ENCODE data around the gene MYO9B. TPM values are rescaled to one million over a fixed set of nuclear protein-coding genes. Genes with fewer than 3 reads are reported as not detected.

The MYO9B gene
- total RNA-seq, 1 donor from 2014 or later: 55.9 TPM

DNA sequence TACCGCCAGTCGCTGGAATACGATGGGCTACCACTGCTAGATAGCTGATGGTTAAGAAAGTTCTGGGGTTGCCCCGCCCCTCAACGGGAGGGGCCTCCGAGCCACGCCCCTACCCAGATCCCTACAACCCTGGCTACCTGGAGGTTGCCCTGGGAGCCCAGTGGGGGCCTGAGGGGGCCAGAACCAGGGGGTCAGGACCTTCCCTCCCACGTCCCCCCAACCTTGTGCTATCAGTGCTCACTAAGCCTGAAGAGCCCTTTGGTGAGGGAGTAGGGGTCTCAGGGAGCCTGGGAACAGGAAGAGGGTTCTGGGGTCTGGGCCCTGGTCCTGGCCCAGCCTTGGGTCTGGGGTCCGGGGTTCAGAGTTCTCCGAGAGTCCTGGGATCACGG is 159.3 kb downstream of the MYO9B start:
- TF ChIP-seq, protein P1, sequence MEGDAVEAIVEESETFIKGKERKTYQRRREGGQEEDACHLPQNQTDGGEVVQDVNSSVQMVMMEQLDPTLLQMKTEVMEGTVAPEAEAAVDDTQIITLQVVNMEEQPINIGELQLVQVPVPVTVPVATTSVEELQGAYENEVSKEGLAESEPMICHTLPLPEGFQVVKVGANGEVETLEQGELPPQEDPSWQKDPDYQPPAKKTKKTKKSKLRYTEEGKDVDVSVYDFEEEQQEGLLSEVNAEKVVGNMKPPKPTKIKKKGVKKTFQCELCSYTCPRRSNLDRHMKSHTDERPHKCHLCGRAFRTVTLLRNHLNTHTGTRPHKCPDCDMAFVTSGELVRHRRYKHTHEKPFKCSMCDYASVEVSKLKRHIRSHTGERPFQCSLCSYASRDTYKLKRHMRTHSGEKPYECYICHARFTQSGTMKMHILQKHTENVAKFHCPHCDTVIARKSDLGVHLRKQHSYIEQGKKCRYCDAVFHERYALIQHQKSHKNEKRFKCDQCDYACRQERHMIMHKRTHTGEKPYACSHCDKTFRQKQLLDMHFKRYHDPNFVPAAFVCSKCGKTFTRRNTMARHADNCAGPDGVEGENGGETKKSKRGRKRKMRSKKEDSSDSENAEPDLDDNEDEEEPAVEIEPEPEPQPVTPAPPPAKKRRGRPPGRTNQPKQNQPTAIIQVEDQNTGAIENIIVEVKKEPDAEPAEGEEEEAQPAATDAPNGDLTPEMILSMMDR (conservative IDR thresholded peaks at IDR 0.05; ENCODE audit: low read depth, low read length): no peak
- H3K4me3 ChIP-seq (ENCODE audit: low read depth, low read length): peak overlapping the region; percentile 45
- no peak for DNase-seq (ENCODE audit: low read depth)

DNA sequence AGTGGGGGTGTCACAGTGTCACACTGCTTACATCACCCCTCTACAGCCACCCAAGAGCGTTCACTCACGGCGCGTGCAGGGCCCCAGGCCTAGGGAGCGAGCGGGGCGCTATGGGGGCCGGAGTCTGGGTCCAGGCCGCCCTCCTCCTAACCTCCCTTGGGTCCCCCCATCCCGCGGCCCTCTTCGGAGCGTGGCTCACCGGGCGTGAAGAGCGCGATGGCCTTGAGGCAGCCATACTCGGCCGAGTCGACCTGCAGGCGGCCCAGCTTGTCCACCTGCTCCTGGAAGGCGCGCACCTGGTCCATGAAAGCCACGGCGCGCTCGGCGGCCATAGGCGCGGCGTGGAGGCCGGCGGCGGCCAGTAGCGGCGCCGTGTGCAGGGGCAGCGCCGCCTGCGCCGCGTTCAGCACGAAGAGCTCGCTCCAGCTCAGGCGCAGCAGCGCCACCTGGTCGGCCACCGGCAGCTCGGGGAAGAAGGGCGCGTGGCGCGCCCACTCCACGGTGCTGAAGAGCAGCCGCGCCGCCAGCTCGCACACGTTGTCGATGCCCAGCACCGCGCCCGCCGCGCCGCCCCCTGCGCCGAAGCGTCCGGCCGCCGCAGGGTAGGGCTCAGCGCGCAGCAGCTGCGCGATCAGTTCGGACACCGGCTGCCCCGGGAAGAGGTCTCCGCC is 159.9 kb downstream of the MYO9B start:
- TF ChIP-seq, protein P1 (conservative IDR thresholded peaks at IDR 0.05; ENCODE audit: low read depth, low read length): no peak
- peak overlapping the region; percentile 45 for H3K4me3 ChIP-seq (ENCODE audit: low read depth, low read length)
- no peak for DNase-seq (ENCODE audit: low read depth)

DNA sequence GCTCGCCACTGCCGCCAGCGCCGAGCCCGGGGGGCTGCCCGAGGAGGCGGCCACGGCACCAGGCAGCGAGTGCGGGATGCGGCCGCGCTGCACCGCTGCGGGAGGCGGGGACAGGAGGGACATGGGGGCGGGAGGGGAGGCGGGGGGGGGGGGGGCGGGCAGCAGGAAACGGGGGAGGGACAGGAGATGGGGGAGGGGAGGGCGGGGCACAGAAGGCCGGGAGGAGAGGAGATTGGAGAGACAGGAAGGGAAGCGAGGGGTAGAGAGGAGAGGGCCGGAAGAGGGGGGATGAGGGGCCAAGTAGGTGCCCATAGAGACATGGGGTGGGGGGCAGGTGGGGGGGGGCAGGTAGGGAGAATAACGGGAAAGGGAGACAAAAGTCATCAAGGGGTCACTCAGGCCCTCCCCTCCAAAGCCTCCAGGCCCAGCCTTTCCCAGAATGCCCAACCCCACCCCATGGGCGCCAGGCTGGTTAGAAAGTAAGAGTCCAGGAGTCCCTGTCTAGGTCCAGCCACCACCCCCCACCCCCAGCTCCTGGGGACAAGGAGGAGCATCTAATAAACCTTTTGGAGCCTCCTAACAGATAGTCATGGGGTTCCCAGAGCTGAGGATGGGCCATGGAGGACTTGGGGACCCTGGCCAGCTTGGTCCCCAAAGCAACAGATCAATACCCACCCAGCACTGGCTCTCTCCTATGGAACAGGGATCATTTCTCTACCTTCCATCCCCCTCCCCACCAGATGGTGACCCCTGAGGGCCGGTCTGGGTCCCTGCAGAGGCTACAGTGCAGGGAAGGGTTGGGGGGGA is 160.6 kb downstream of the MYO9B start:
- TF ChIP-seq, protein P1 (conservative IDR thresholded peaks at IDR 0.05; ENCODE audit: low read depth, low read length): no peak
- no peak for DNase-seq (ENCODE audit: low read depth)
- H3K4me3 ChIP-seq (ENCODE audit: low read depth, low read length): no peak overlapping the region

DNA sequence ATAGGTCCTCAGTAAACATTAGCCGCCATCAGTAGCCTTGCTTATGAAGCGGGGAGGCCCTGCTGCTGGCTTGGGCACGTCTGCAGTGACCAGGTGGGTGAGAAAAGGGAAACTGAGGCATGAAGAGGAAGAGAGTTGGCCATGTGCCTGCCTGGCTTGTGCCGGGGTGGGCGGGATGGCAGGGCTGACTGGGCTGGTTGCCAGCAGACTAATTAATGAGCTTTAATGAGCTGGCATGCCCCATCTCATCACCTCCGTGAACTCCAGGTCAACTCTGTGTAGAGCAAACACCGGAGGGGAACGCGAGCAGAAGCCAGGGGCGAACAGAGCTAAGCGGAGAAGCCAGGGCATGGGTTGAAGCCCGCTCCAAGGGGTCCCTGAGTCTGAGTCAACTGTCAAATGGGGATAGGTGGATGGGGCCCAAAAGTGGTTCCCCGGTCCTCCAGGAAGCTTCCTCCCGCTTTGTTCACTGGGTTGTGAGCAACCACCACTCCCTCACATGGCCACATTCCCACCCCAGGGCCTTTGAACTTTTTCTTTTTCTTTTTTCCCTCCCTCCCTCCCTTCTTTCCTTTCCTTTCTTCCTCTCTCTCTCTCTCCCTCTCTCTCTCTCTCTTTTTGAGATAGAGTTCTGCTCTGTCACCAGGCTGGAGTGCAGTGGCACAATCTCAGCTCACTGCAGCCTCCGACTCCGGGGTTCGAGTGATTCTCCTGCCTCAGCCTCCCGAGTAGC is 161.4 kb downstream of the MYO9B start:
- H3K4me3 ChIP-seq (ENCODE audit: low read depth, low read length): no peak overlapping the region
- DNase-seq (ENCODE audit: low read depth): no peak
- TF ChIP-seq, protein P1 (conservative IDR thresholded peaks at IDR 0.05; ENCODE audit: low read depth, low read length): no peak

DNA sequence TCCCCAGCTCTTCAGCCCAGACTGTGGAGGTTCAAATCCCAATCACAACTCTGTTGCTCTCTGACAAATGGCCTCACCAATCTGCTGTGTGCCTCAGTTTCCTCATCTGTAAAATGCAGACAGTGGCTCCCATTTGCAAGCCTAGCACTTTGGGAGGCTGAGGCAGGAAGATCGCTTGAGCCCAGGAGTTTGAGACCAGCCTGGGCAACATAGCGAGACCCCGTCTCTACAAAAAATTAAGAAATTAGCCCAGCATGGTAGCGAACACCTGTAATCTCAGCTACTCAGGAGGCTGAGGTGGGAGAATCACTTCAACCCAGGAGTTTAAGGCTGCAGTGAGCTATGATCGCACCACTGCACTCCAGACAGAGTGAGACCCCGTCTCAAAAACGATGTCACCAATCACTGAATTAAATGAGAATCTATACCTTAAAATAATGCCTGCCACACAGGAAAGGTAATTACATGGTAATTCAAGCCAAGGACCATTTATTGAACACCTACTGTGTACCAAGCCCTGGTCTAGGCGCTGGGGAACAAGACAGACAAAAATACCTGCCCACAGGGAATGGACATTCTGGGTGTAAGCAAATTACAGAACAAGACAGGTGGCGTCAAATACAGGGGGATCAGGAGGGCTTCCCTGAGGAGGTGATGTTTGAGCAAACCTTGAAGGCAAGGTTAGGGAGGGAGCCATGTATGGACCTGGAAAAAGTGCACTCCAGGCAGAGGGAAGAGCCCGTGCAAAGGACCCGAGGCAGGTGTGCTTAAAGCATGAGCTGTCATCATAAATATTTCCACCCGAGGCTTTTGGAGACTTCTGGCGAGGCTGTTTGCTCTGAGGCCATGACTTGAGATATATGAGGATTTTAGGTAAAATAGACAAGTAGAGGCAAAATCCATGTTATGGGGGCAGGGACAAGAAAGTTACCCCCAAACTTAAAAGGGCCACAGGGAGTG is 162.4 kb downstream of the MYO9B start:
- no peak overlapping the region for H3K4me3 ChIP-seq (ENCODE audit: low read depth, low read length)
- DNase-seq (ENCODE audit: low read depth): no peak
- TF ChIP-seq, protein P1 (conservative IDR thresholded peaks at IDR 0.05; ENCODE audit: low read depth, low read length): no peak

DNA sequence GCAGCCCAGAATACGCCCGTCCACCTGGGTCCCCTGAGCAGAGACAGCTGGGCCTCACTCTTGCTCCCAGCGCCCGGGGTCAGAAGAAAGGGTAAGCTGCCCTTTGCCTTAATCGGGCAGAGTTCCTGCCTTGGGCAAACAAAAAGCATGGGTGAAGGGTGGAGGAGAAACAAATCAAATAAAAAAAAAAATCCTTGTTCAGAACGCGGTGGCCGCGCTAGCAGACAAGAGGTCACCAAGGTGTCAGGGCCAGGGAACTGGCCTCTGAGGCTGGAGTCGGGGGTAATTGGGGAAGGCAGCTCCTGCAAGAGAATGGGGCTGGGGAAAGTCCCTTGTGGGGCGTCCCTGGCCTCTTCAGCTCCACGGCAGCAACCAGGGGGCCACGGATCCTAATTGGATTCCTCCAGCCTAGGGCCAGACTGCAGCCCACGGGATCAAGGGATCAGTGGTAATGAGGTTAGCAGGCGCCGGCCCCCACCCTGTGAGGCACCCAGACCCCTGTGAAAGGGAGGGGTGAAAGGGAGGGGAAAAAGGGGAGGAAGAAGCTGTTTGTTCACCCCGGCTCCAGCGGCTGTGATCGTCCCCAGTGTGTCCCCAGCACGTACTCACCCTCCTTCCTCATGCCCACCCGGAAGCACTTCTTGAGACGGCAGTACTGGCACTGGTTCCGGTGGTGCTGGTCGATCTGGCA is 164.6 kb downstream of the MYO9B start:
- TF ChIP-seq, protein P1 (conservative IDR thresholded peaks at IDR 0.05; ENCODE audit: low read depth, low read length): no peak
- DNase-seq (ENCODE audit: low read depth): no peak
- H3K4me3 ChIP-seq (ENCODE audit: low read depth, low read length): no peak overlapping the region
